Ovary (tissue), 3 donors: Measurements from ENCODE around the gene SMOC2.

Experiments
- CTCF ChIP-seq, 3 donors: fragments of 450-650 bp in 2 of 3; fragments of 200-600 bp in 1 of 3; IDR thresholded peaks; one replicate each; pipeline versions ENCODE4 v1.5.1 to v1.8.0; 2016 to 2022; ENCODE audit warnings: antibody characterized with exemption in 3 of 3, mild to moderate bottlenecking in 1 of 3
- EP300 ChIP-seq: sonication (generic); formaldehyde crosslinking; IDR thresholded peaks from one replicate; pipeline ENCODE4 v1.6.1; 2017; ENCODE audit warnings: antibody characterized with exemption
- donor health status: DM: no; HTN: no; CAD: no.

- no peak for TF ChIP-seq EP300
- no peak for TF ChIP-seq CTCF (IDR thresholded peaks at IDR 0.05)
These were observed 155.4 kb downstream of the SMOC2 start for GRCh38 chr6:168596344-168596743.
